ENCODE results near the gene UBE4B. TPM values are rescaled to one million over a fixed set of nuclear protein-coding genes. Genes with fewer than 3 reads are reported as not detected.

UBE4B gene
- total RNA-seq, 1 experiment from 2014 or later: 44.7 TPM

- Histone ChIP-seq H3K36me3 (ENCODE audit: control insufficient read depth in 1 of 2, insufficient read depth in 2 of 2, low read length in 2 of 2) (peaks cover 4% of the 10 kb centered on the region in 2 experiments; a peak in 1 of 4 replicates), H3K9me3 (ENCODE audit: control insufficient read depth in 1 of 2, insufficient read depth in 1 of 2, low read depth in 1 of 2, low read length in 2 of 2) (no peaks in the 10 kb centered on the region), H3K27ac (ENCODE audit: low read depth, low read length) (no peak overlapping the region), H3K27me3 (ENCODE audit: insufficient read depth, low read length) (no peaks in the 10 kb centered on the region), H2AFZ (ENCODE audit: low read depth, low read length, poor library complexity, severe bottlenecking) (no peak overlapping the region), H3K9ac (ENCODE audit: low read length) (no peak overlapping the region), H3K4me3 (replicated peaks in 1 of 2; ENCODE audit: low read depth in 1 of 2, low read length in 2 of 2) (no peak overlapping the region), H3K4me1 (ENCODE audit: control insufficient read depth in 1 of 2, insufficient read depth in 2 of 2, low read length in 2 of 2) (no peaks in the 10 kb centered on the region), H3K9me2 (ENCODE audit: insufficient read depth) (no peaks in the 10 kb centered on the region), H3K4me2 (ENCODE audit: low read length) (no peak overlapping the region), H4K20me1 (ENCODE audit: insufficient read depth) (no peaks in the 10 kb centered on the region), H3K79me2 (ENCODE audit: insufficient read depth, low read length) (no peaks in the 10 kb centered on the region)
- RAD21 ChIA-PET (ENCODE audit: low non-redundant PET in 1 of 2, low total read pairs in 2 of 2, uncharacterized antibody in 2 of 2, unreplicated experiment in 2 of 2): no interaction called here
- no peak for DNase-seq (ENCODE audit: low read depth, low spot score)
- ATAC-seq: no peak
- intact Hi-C loops (cut with micrococcal nuclease): no loop called here
- BruUV-seq (replicated peaks): no TSS peak
- CTCF ChIA-PET: no interaction called here
- no peak for TF ChIP-seq CEBPB (IDR thresholded peaks at IDR 0.05; ENCODE audit: low read depth)
- POLR2A ChIA-PET: no interaction called here
Measured at GRCh38 chr1:10114746-10115145, 82.0 kb downstream of the UBE4B start.

- H2AFZ ChIP-seq (ENCODE audit: low read depth, low read length, poor library complexity, severe bottlenecking): no peak overlapping the region
- no peak overlapping the region for H3K4me3 ChIP-seq (replicated peaks in 1 of 2; ENCODE audit: low read depth in 1 of 2, low read length in 2 of 2)
- no peak for ATAC-seq
- RAD21 ChIA-PET (ENCODE audit: low non-redundant PET in 1 of 2, low total read pairs in 2 of 2, uncharacterized antibody in 2 of 2, unreplicated experiment in 2 of 2): no interaction called here
- no peak overlapping the region for H3K27ac ChIP-seq (ENCODE audit: low read depth, low read length)
- H3K79me2 ChIP-seq (ENCODE audit: insufficient read depth, low read length): no peaks in the 10 kb centered on the region
- intact Hi-C loops (cut with micrococcal nuclease): no loop called here
- BruUV-seq (replicated peaks): no TSS peak
- H4K20me1 ChIP-seq (ENCODE audit: insufficient read depth): no peaks in the 10 kb centered on the region
- TF ChIP-seq EZH2phosphoT487 (IDR thresholded peaks at IDR 0.05; ENCODE audit: borderline replicate concordance) (no peak), POLR2AphosphoS5 (IDR thresholded peaks at IDR 0.05; ENCODE audit: low read depth, low read length) (no peak), SRF (IDR thresholded peaks at IDR 0.05; ENCODE audit: low read depth) (no peak), ATF3 (IDR thresholded peaks at IDR 0.05) (no peak)
- CTCF ChIA-PET: no interaction called here
- H3K4me2 ChIP-seq (ENCODE audit: low read length): no peak overlapping the region
- POLR2A ChIA-PET: no interaction called here
- H3K36me3 ChIP-seq (ENCODE audit: control insufficient read depth in 1 of 2, insufficient read depth in 2 of 2, low read length in 2 of 2): peaks cover 4 to 7% of the 10 kb centered on the region in 2 experiments; a peak in 3 of 4 replicates
- H3K4me1 ChIP-seq (ENCODE audit: control insufficient read depth in 1 of 2, insufficient read depth in 2 of 2, low read length in 2 of 2): no peaks in the 10 kb centered on the region
- no peak overlapping the region for H3K9ac ChIP-seq (ENCODE audit: low read length)
- no peak for DNase-seq (ENCODE audit: low read depth, low spot score)
- no peaks in the 10 kb centered on the region for H3K9me3 ChIP-seq (ENCODE audit: control insufficient read depth in 1 of 2, insufficient read depth in 1 of 2, low read depth in 1 of 2, low read length in 2 of 2)
- H3K27me3 ChIP-seq (ENCODE audit: insufficient read depth, low read length): no peaks in the 10 kb centered on the region
- H3K9me2 ChIP-seq (ENCODE audit: insufficient read depth): no peaks in the 10 kb centered on the region
Measured at GRCh38 chr1:10117132-10117531, 84.4 kb downstream of the UBE4B start.
